GM11168 (cell line): ENCODE measurements around the gene CAMK2N1.

Experiments
- in situ Hi-C: fragments of 300-500 bp; cut with MboI; formaldehyde crosslinking; loops from one replicate; pipeline ENCODE4 v1.12.0; 2022; ENCODE audit warnings: low sequenced_read_pairs; ENCODE audit not compliant: unreplicated experiment

Gene CAMK2N1

GRCh38 chr1:20462397-20462796, 23.6 kb downstream of the CAMK2N1 start:
- in situ Hi-C loops, result no loop called here

DNA sequence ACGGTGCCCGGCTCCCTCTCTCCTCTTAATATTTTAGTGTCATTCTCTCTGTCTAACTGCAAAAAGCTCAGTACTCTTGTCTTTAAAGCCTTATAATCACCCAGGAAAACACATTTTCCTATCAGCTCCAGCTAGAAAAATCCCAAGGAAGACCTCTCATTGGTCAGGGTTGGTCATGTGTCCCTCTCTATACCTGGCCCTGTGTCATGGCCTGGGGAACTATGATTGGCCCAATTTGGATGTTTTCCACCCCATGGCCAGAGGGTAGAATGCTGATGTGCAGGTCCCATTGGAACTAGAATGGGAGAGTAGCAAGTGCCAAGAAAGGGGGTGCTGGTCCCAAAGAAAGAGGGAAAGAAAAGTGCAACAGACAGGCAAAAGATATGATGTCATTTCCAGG, 27.3 kb downstream of the CAMK2N1 start:
- in situ Hi-C loops, result no loop called here

DNA sequence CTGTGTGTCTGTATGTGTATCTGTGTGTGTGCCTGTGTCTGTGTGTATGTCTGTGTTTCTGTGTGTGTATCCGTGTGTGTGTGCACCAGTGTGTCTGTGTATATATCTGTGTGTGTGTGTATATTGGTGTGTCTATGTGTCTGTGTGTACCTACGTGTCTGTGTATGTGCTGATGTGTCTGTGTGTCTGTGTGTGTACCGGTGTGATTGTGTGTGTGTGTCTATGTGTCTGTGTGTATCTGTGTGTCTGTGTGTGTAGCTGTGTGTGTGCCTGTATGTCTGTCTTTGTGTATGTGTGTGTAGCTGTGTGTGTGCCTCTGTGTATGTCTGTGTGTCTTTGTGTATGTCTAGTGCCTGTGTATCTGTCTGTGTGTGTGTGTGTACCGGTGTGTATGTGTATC, 32.0 kb downstream of the CAMK2N1 start:
- in situ Hi-C loops, result no loop called here

DNA sequence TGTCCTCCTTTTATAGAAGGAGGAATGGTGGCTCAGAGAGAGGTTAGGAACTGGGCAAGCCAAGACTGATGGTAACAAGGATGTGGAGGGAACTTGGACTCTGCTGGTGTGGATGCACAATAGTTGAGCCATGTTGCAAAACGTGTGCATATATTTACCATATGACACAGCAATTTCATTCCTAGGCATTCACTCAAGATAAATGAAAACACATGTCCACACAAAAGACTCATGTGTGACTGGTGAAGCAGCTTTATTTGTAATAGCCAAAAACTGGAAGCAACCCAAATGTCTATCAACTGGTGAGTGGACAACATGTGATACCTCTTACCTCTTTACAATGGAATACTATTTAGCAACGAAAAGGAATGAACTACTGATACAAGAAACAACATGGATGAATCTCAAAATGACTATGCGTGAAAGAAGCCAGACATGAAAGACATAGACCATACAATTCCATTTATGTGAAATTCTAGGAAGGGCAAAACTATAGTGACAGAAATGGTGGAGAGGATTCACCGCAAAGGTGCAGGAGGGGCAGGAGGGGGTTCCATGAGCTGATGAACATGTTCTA, 36.2 kb downstream of the CAMK2N1 start:
- in situ Hi-C loops, result loop anchor here (25.0 kb wide), 1 partner anchor 238 kb away; no protein-coding TSS in a partner anchor

GRCh38 chr1:20448671-20449071, 37.3 kb downstream of the CAMK2N1 start:
- in situ Hi-C loops, result loop anchor here (25.0 kb wide), 1 partner anchor 236 kb away; no protein-coding TSS in a partner anchor

GRCh38 chr1:20447794-20448193, 38.2 kb downstream of the CAMK2N1 start:
- in situ Hi-C loops, result loop anchor here (25.0 kb wide), 1 partner anchor 235 kb away; no protein-coding TSS in a partner anchor

DNA sequence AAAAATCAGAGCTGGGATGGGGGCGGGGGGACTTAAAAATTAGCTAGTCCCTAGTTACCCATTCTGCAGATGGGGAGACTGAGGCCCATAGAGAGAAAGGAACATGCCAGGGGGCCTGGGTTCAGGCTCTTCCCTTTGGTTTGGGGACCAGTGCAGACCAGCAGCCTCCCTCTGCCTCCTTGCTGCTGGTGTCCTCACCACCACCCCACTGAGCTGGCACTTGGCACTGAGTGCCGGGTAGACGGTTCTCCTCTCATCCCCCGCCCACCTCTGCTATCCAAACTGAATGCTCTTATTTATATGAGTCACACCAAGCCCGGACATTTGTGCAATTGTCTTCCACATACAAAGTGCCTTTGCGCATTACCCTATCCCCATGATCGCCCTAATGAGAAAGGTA, 39.2 kb downstream of the CAMK2N1 start:
- in situ Hi-C loops, result loop anchor here (25.0 kb wide), 1 partner anchor 234 kb away; no protein-coding TSS in a partner anchor

- in situ Hi-C loops, result loop anchor here (25.0 kb wide), 1 partner anchor 234 kb away; no protein-coding TSS in a partner anchor
Measured at GRCh38 chr1:20445956-20446355, 40.1 kb downstream of the CAMK2N1 start.

DNA sequence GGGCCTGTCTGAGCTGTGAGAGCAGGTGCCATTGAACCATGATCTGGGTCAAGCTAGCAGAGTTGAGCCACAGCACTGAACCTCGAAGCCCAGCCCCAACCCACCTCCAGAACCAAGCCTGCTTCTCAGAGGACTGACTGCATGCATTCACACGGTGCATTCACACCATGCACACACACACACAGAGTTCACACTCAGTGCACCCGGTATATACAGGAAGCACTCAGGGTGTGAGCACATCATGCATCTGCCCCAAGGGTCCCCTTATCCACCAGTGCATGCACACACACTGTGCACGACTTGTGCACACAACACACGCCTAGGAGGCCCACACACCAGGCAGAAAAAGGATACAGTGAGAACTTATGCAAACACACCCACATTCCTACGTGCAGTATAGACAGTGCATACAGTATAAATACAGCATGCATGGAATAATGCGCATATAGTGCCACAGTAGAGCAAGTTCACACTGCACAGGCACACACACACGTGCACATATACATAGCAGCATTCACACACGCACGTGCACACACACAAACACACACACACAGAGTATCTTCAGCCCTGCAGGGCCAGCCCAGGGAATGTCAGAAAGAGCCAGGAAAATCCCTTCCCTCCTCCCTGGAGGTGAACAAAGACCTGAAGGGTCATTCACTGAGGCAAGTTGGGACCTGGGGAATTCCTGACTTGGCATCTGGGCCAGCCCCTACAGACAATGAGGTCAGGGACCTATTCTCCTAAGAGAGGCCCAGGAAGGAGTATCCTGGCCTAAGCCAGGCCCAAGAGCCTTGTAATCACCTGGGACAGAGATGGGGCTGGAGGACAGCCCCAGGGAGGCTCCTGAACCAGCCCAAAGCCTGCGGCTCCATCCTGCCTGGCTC, 42.1 kb downstream of the CAMK2N1 start:
- in situ Hi-C loops, result loop anchor here (25.0 kb wide), 1 partner anchor 232 kb away; no protein-coding TSS in a partner anchor

GRCh38 chr1:20442920-20443625, 42.9 kb downstream of the CAMK2N1 start:
- in situ Hi-C loops, result loop anchor here (25.0 kb wide), 1 partner anchor 231 kb away; no protein-coding TSS in a partner anchor

DNA sequence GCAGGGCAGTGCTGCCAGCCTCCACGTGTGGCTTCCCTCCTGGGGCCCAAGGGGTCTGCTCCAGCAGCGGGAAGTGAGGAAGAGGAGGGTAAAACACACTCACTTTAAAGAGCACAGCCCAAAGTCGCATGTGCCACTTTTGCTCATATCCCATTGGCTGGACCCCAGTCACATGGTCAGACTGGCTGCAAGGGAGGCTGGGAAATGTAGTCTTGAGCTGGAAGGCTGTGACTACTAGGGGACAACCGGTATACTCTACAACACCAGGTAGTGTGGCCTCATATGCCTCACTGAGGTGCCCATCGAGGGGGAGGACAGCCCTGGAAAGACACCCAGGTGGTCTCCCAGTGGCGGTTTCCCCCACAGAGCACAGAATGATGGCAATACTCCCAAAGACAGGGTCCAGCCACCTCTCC, 45.2 kb downstream of the CAMK2N1 start:
- in situ Hi-C loops, result loop anchor here (25.0 kb wide), 1 partner anchor 228 kb away; no protein-coding TSS in a partner anchor

GRCh38 chr1:20439282-20439681, 46.7 kb downstream of the CAMK2N1 start:
- in situ Hi-C loops, result loop anchor here (25.0 kb wide), 1 partner anchor 227 kb away; no protein-coding TSS in a partner anchor

- in situ Hi-C loops, result loop anchor here (25.0 kb wide), 1 partner anchor 225 kb away; no protein-coding TSS in a partner anchor
Measured at GRCh38 chr1:20437640-20438039, 48.4 kb downstream of the CAMK2N1 start.

- in situ Hi-C loops, result loop anchor here (25.0 kb wide), 1 partner anchor 221 kb away; no protein-coding TSS in a partner anchor
Measured at GRCh38 chr1:20432891-20433290, 53.1 kb downstream of the CAMK2N1 start.
